WERI-Rb-1 (cell line): ENCODE measurements around the gene NTNG1.

Experiments
- DNase-seq: peaks from one replicate; pipeline ENCODE4 v3.0.0-alpha.2; 2020
- H3K27ac ChIP-seq: fragments of 250-450 bp; sonication (Bioruptor Pico); 2 replicates; pipeline ENCODE4 v1.5.1; 2020; ENCODE audit warnings: mild to moderate bottlenecking, moderate library complexity
- H3K27me3 ChIP-seq: fragments of 250-450 bp; sonication (Bioruptor Pico); 2 replicates; pipeline ENCODE4 v1.5.1; 2021; ENCODE audit warnings: mild to moderate bottlenecking, low read depth, moderate library complexity; ENCODE audit not compliant: insufficient read depth, severe bottlenecking
- H3K36me3 ChIP-seq: fragments of 250-450 bp; sonication (Bioruptor Pico); 2 replicates; pipeline ENCODE4 v1.5.1; 2020; ENCODE audit warnings: mild to moderate bottlenecking, moderate library complexity
- H3K4me3 ChIP-seq: 2 replicates; pipeline ENCODE4 v1.5.1; 2011; ENCODE audit warnings: low read depth, mild to moderate bottlenecking, control low read depth, low read length
- H3K9me3 ChIP-seq: fragments of 250-450 bp; sonication (Bioruptor Pico); 2 replicates; pipeline ENCODE4 v1.5.1; 2021; ENCODE audit warnings: mild to moderate bottlenecking, moderate library complexity; ENCODE audit not compliant: severe bottlenecking
- TF ChIP-seq, protein P1 (sequence below): IDR thresholded peaks from 2 replicates; pipeline ENCODE4 v1.5.1; 2011; ENCODE audit warnings: low read depth, mild to moderate bottlenecking, control low read depth, inconsistent platforms, low read length

The NTNG1 gene

GRCh38 chr1:107124694-107125093, 16.1 kb upstream of the NTNG1 start:
- Histone ChIP-seq H3K27me3 (no peaks in the 10 kb centered on the region), H3K9me3 (no peaks in the 10 kb centered on the region), H3K36me3 (no peaks in the 10 kb centered on the region), H3K4me3 (no peak overlapping the region), H3K27ac (no peak overlapping the region)
- no peak for DNase-seq
- TF ChIP-seq, protein P1, sequence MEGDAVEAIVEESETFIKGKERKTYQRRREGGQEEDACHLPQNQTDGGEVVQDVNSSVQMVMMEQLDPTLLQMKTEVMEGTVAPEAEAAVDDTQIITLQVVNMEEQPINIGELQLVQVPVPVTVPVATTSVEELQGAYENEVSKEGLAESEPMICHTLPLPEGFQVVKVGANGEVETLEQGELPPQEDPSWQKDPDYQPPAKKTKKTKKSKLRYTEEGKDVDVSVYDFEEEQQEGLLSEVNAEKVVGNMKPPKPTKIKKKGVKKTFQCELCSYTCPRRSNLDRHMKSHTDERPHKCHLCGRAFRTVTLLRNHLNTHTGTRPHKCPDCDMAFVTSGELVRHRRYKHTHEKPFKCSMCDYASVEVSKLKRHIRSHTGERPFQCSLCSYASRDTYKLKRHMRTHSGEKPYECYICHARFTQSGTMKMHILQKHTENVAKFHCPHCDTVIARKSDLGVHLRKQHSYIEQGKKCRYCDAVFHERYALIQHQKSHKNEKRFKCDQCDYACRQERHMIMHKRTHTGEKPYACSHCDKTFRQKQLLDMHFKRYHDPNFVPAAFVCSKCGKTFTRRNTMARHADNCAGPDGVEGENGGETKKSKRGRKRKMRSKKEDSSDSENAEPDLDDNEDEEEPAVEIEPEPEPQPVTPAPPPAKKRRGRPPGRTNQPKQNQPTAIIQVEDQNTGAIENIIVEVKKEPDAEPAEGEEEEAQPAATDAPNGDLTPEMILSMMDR: no peak

DNA sequence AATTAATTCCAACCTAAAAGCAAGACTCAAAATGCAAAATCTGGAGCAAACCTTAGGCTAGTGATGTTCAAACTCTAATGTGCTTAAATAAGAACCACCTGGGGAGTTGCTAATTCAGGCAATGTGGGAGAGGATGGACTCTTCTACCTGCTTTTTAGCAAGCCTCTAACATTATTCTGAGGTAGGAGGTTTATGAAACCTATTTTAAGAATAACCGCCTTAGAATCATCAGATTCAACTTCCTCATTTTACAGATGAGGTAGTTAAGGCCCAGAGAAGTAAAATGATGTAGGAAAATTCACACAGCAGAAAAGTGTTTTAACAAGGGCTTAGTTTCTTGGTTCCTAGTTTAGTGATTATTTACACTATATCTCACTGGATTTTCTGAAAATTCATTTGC, 8.6 kb upstream of the NTNG1 start:
- Histone ChIP-seq H3K4me3 (no peak overlapping the region), H3K27ac (no peak overlapping the region), H3K27me3 (no peaks in the 10 kb centered on the region), H3K36me3 (no peaks in the 10 kb centered on the region), H3K9me3 (no peaks in the 10 kb centered on the region)
- TF ChIP-seq, protein P1: no peak
- DNase-seq: no peak

DNA sequence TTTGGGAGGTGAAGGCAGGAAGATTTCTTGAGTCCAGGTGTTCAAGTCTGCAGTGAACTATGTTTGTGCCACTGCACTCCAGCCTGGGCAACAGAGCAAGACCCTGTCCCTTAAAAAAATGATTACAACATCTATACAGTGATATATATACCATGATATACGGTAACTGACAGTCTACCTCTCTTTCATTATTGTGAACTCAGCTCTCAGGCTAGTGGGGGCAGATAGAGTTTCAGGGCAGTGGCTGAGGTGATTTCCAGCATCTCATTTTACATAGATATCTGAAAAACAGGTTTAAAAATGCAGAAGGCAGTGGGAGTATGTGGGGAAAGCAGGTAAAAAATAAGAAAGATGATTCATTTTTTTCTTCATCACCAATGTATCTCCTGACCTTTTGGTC, 8.1 kb upstream of the NTNG1 start:
- Histone ChIP-seq H3K36me3 (no peaks in the 10 kb centered on the region), H3K27ac (no peak overlapping the region), H3K27me3 (no peaks in the 10 kb centered on the region), H3K9me3 (no peaks in the 10 kb centered on the region), H3K4me3 (no peak overlapping the region)
- no peak for DNase-seq
- TF ChIP-seq, protein P1: no peak

- H3K27me3 ChIP-seq: no peaks in the 10 kb centered on the region
- H3K4me3 ChIP-seq: no peak overlapping the region
- TF ChIP-seq, protein P1: no peak
- H3K9me3 ChIP-seq: no peaks in the 10 kb centered on the region
- no peak overlapping the region for H3K27ac ChIP-seq
- H3K36me3 ChIP-seq: no peaks in the 10 kb centered on the region
- DNase-seq: no peak
Measured at GRCh38 chr1:107135463-107135862, 5.4 kb upstream of the NTNG1 start.

DNA sequence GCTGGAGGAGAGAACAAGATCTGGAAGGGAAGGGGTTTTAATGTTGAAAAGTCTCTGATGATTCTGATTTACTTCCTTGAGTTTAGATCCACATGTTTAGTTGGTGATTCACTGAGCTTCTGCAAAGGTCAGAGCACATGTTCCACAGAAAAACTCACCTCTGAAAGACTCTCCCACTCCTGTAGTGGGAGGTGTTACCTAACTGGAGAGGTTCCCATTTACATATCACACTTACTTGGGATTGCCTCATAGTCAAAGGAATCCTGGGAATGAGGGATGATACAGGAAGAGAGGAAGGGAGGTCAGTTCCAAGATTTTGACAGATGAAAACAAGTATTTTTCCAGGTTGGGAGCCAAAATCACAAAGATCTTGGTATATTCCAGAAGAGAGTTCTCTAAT, 2.7 kb upstream of the NTNG1 start:
- no peak for DNase-seq
- H3K27ac ChIP-seq: no peak overlapping the region

More for the DNA sequence above, 2.7 kb upstream of the NTNG1 start:
- Histone ChIP-seq H3K36me3 (no peaks in the 10 kb centered on the region), H3K9me3 (no peaks in the 10 kb centered on the region), H3K27me3 (no peaks in the 10 kb centered on the region), H3K4me3 (no peak overlapping the region)
- TF ChIP-seq, protein P1: no peak
